ENCODE data around the gene PRDM16. TPM values are rescaled to one million over a fixed set of nuclear protein-coding genes. Genes with fewer than 3 reads are reported as not detected.

Gene PRDM16
- total and polyA plus RNA-seq, 2 of the 8 experiments (the other 6 are each of a cell fraction or from before 2014, with no cell fraction given) = 0.39 to 0.43 TPM

DNA sequence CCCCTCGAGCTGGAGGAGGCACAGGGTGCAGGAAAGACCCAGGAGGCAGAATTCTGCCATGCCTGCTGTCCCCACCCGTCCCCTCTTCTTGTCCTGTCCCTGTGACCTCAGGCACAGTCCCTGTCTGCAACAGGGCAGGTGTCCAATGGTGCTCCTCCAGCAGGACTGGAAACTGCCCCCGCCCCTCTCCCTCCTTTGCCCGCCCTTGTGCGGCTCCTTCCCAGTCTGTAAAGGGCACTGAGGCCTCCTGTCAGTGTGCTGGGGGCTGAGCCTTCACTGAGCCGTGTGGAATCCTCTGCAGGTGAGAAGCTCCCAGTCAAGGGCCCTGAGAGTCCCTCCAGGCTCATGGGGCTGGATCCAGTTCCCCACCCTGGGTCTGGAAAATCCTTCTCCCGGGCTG is 28.9 kb downstream of the PRDM16 start:
- H3K23me2 ChIP-seq (ENCODE audit: low read depth, low read length) = no peaks in the 10 kb centered on the region
- H3K23ac ChIP-seq (ENCODE audit: insufficient read length) = no peak overlapping the region
- H3K18ac ChIP-seq (ENCODE audit: extremely low read depth, low read length) = no peak overlapping the region
- no peak overlapping the region for H2AFZ ChIP-seq (ENCODE audit: low read length)
- H4K20me1 ChIP-seq (replicated peaks in 1 of 2; ENCODE audit: control insufficient read depth in 1 of 2, insufficient read depth in 2 of 2, low read length in 2 of 2) = no peaks in the 10 kb centered on the region
- H2BK120ac ChIP-seq (replicated peaks; ENCODE audit: low read depth, low read length) = no peak overlapping the region
- H3K79me2 ChIP-seq (ENCODE audit: control insufficient read depth in 1 of 2, insufficient read depth in 2 of 2, low read length in 2 of 2) = no peaks in the 10 kb centered on the region
- no peak for TF ChIP-seq CREB1 (IDR thresholded peaks at IDR 0.05)
- no peak for TF ChIP-seq POU5F1 (IDR thresholded peaks at IDR 0.05; ENCODE audit: low read depth, low read length)
- no peak for TF ChIP-seq YY1 (IDR thresholded peaks at IDR 0.05; ENCODE audit: low read depth, low read length)
- TF ChIP-seq BCL11A (IDR thresholded peaks at IDR 0.05; ENCODE audit: low read depth in 2 of 2, low read length in 2 of 2) = no peak
- no peak for TF ChIP-seq JUN (IDR thresholded peaks at IDR 0.05; ENCODE audit: low read depth, low read length)
- TF ChIP-seq PHF8 (conservative IDR thresholded peaks at IDR 0.05; ENCODE audit: low read depth, low read length) = no peak
- no peak for TF ChIP-seq GABPA (IDR thresholded peaks at IDR 0.05; ENCODE audit: borderline replicate concordance, insufficient read depth, low read length)
- TF ChIP-seq SIN3A (conservative IDR thresholded peaks at IDR 0.05 in 1 of 2, IDR thresholded peaks at IDR 0.05 in 1 of 2; ENCODE audit: low read depth in 1 of 2, low read length in 2 of 2) = no peak
- no peak for TF ChIP-seq NRF1 (IDR thresholded peaks at IDR 0.05; ENCODE audit: low read depth, low read length)
- TF ChIP-seq SP4 (IDR thresholded peaks at IDR 0.05; ENCODE audit: low read length) = no peak
- TF ChIP-seq TAF1 (IDR thresholded peaks at IDR 0.05; ENCODE audit: low read depth, low read length) = no peak
- TF ChIP-seq BRCA1 (IDR thresholded peaks at IDR 0.05; ENCODE audit: low read depth, low read length) = no peak
- no peak for TF ChIP-seq SP2 (IDR thresholded peaks at IDR 0.05; ENCODE audit: low read length)
- TF ChIP-seq CBX8 (IDR thresholded peaks at IDR 0.05; ENCODE audit: borderline replicate concordance, low read depth, low read length) = no peak
- no peak for TF ChIP-seq KDM1A (IDR thresholded peaks at IDR 0.05; ENCODE audit: borderline replicate concordance, low read length)
- TF ChIP-seq POLR2AphosphoS5 (IDR thresholded peaks at IDR 0.05; ENCODE audit: low read depth, low read length) = no peak
- no peak for TF ChIP-seq CEBPB (IDR thresholded peaks at IDR 0.05; ENCODE audit: low read depth, low read length)
- H3K36me3 ChIP-seq (ENCODE audit: control insufficient read depth in 2 of 4, insufficient read depth in 4 of 4, low read length in 3 of 4) = no peaks in the 10 kb centered on the region
- H4K91ac ChIP-seq (replicated peaks; ENCODE audit: insufficient read length, low read length) = no peak overlapping the region
- H3K4ac ChIP-seq (replicated peaks; ENCODE audit: insufficient read length, low read depth, low read length) = no peak overlapping the region
- peaks cover 0 to 1% (median under 1%) of the 10 kb centered on the region in 4 experiments; a peak in 3 of 7 replicates for H3K4me1 ChIP-seq (replicated peaks in 1 of 4; ENCODE audit: control insufficient read depth in 3 of 4, insufficient read depth in 4 of 4, low read length in 3 of 4)
- H3K4me2 ChIP-seq (ENCODE audit: insufficient read depth in 1 of 2, low read depth in 2 of 2, low read length in 2 of 2) = no peak overlapping the region
- no peak overlapping the region for H2BK15ac ChIP-seq (ENCODE audit: low read length)
- no peak overlapping the region for H3K56ac ChIP-seq (replicated peaks; ENCODE audit: insufficient read length, low read depth, low read length)
- H3K27ac ChIP-seq (ENCODE audit: low read depth, low read length) = no peak overlapping the region
- H4K5ac ChIP-seq (ENCODE audit: insufficient read length, low read depth, low read length) = no peak overlapping the region
- no peaks in the 10 kb centered on the region; a peak in 1 of 7 replicates for H3K27me3 ChIP-seq (replicated peaks in 1 of 4; ENCODE audit: control insufficient read depth in 3 of 4, extremely low read depth in 1 of 4, insufficient read depth in 3 of 4, low read length in 3 of 4)
- H2BK5ac ChIP-seq (ENCODE audit: low read depth, low read length) = no peak overlapping the region
- no peak overlapping the region for H2BK12ac ChIP-seq (ENCODE audit: low read depth, low read length)
- H3K9me3 ChIP-seq (ENCODE audit: insufficient read depth in 2 of 2, low read depth in 1 of 2, low read length in 1 of 2) = no peaks in the 10 kb centered on the region
- H3K14ac ChIP-seq (ENCODE audit: insufficient read length) = no peak overlapping the region
- POLR2A ChIA-PET (ENCODE audit: partially characterized antibody) = no interaction called here
- no peak overlapping the region; the same call in 1 of the 2 replicates for H4K8ac ChIP-seq (ENCODE audit: extremely low read depth, insufficient read depth, low read length)
- FAIRE-seq (no peak), DNase-seq (ENCODE audit: low read depth in 1 of 2, low spot score in 2 of 2) (no peak)
- H3K4me3 ChIP-seq (ENCODE audit: extremely low read depth in 1 of 4, insufficient read depth in 2 of 4, low read depth in 3 of 4, low read length in 4 of 4) = no peak overlapping the region
- H3K79me1 ChIP-seq (ENCODE audit: low read depth, low read length) = no peaks in the 10 kb centered on the region
- H2AK5ac ChIP-seq (ENCODE audit: low read depth, low read length) = no peak overlapping the region
- CTCF ChIA-PET (ENCODE audit: partially characterized antibody) = interaction anchor here (1.2 kb wide), 1 partner anchor 19 kb away, joined by 3 read pairs; no protein-coding TSS in a partner anchor
- no peak overlapping the region for H3K9ac ChIP-seq (replicated peaks in 1 of 4; ENCODE audit: extremely low read depth in 1 of 4, low read depth in 3 of 4, low read length in 3 of 4)
- 100% methylated on average over 4 of the region's 7 CpGs; no CpG with 5 or more reads in 1 of the 2 experiments for WGBS, 2 experiments (ENCODE audit: extremely low coverage in 1 of 2, insufficient coverage in 1 of 2, insufficient read length in 1 of 2, insufficient replicate concordance in 2 of 2, low coverage in 1 of 2, low lambda C conversion rate in 2 of 2, missing lambda C conversion rate in 1 of 2)
- no peak overlapping the region for H2BK20ac ChIP-seq (ENCODE audit: low read length)

Data from H1 (cell line).